ENCODE data around the gene IGFL3. TPM values are rescaled to one million over a fixed set of nuclear protein-coding genes. Genes with fewer than 3 reads are reported as not detected.
A peak's percentile ranks its signal among the peaks of the same experiment; 100 is the strongest.

The IGFL3 gene
- total RNA-seq, 6 donors from 2014 or later = not detected

GRCh38 chr19:46077815-46078167 lies 46.7 kb downstream of the IGFL3 start:
- no peak for ATAC-seq (ENCODE audit: low FRiP score in 2 of 2)
- no peak for DNase-seq
- no peak overlapping the region for H3K27ac ChIP-seq
- peaks cover 6 to 10% (median 9%) of the 10 kb centered on the region in 4 donors for H3K4me1 ChIP-seq
- H3K36me3 ChIP-seq = no peaks in the 10 kb centered on the region
- peaks cover 0 to 24% (median 5%) of the 10 kb centered on the region in 4 donors for H3K27me3 ChIP-seq
- no peak overlapping the region for H3K4me3 ChIP-seq
- WGBS, 2 donors = 21 to 28% methylated on average over 6 of the region's 6 CpGs
- no peak for TF ChIP-seq EP300 (IDR thresholded peaks at IDR 0.05)
- TF ChIP-seq CTCF (IDR thresholded peaks at IDR 0.05) = peak in 1 of 6 experiments; percentile 1
- no peak for TF ChIP-seq POLR2AphosphoS5 (IDR thresholded peaks at IDR 0.05)
- TF ChIP-seq POLR2A (IDR thresholded peaks at IDR 0.05) = no peak
- H3K9me3 ChIP-seq = no peaks in the 10 kb centered on the region

- WGBS, 2 donors = 2 to 8% methylated on average over 14 to 42 of the region's 50 CpGs
Observed at GRCh38 chr19:46076951-46077814, 47.3 kb downstream of the IGFL3 start.

GRCh38 chr19:46076031-46076880 lies 48.2 kb downstream of the IGFL3 start:
- no peak for ATAC-seq (ENCODE audit: low FRiP score in 2 of 2)
- Histone ChIP-seq H3K9me3 (no peaks in the 10 kb centered on the region), H3K4me3 (no peak overlapping the region), H3K4me1 (peaks cover 6 to 10% (median 9%) of the 10 kb centered on the region in 4 donors), H3K27me3 (peaks cover 0 to 24% (median 5%) of the 10 kb centered on the region in 4 donors), H3K27ac (no peak overlapping the region), H3K36me3 (no peaks in the 10 kb centered on the region)
- WGBS, 2 donors = 37 to 41% methylated on average over 9 of the region's 9 CpGs
- TF ChIP-seq POLR2AphosphoS5 (IDR thresholded peaks at IDR 0.05) = no peak
- TF ChIP-seq CTCF (IDR thresholded peaks at IDR 0.05) = no peak
- no peak for TF ChIP-seq POLR2A (IDR thresholded peaks at IDR 0.05)
- no peak for TF ChIP-seq EP300 (IDR thresholded peaks at IDR 0.05)
- no peak for DNase-seq

More at GRCh38 chr19:46076951-46077814, 47.3 kb downstream of the IGFL3 start:
- H3K4me3 ChIP-seq = peak overlapping the region in 1 of 4 donors; percentile 23
- H3K9me3 ChIP-seq = no peaks in the 10 kb centered on the region
- no peak overlapping the region for H3K27ac ChIP-seq
- TF ChIP-seq POLR2AphosphoS5 (IDR thresholded peaks at IDR 0.05) = no peak
- peak; percentile 25 to 68 (median 54) for TF ChIP-seq CTCF (IDR thresholded peaks at IDR 0.05)
- H3K27me3 ChIP-seq = peaks cover 0 to 24% (median 5%) of the 10 kb centered on the region in 4 donors
- peaks cover 6 to 10% (median 9%) of the 10 kb centered on the region in 4 donors for H3K4me1 ChIP-seq
- DNase-seq = peak in 1 of 2 donors; percentile 77
- H3K36me3 ChIP-seq = no peaks in the 10 kb centered on the region
- ATAC-seq (ENCODE audit: low FRiP score in 2 of 2) = peak; percentile 55 to 90

- TF ChIP-seq POLR2A (IDR thresholded peaks at IDR 0.05) (no peak), CTCF (IDR thresholded peaks at IDR 0.05) (no peak), POLR2AphosphoS5 (IDR thresholded peaks at IDR 0.05) (no peak), EP300 (IDR thresholded peaks at IDR 0.05) (no peak)
- ATAC-seq (ENCODE audit: low FRiP score in 2 of 2) = no peak
- Histone ChIP-seq H3K36me3 (no peaks in the 10 kb centered on the region), H3K4me1 (peaks cover 6 to 10% (median 9%) of the 10 kb centered on the region in 4 donors), H3K27me3 (peaks cover 0 to 25% (median 5%) of the 10 kb centered on the region in 4 donors), H3K4me3 (no peak overlapping the region), H3K27ac (no peak overlapping the region), H3K9me3 (no peaks in the 10 kb centered on the region)
- DNase-seq = no peak
- WGBS, 2 donors = 71 to 90% methylated on average over 3 of the region's 3 CpGs
Observed at GRCh38 chr19:46073268-46073922, 51.1 kb downstream of the IGFL3 start.

Other genes with a start within 250 kb of the IGFL3 start
- 10 to 100 TPM; 23.2 to 36.5 (median 30.5) TPM for gene IRF2BP1, start 238.5 kb downstream of the IGFL3 start, total RNA-seq
- 10 to 100 TPM in 2 of 6 donors, 1 to 10 TPM in 4; 2.3 to 13.6 (median 9.2) TPM for gene MYPOP, start 222.1 kb downstream of the IGFL3 start, total RNA-seq
- gene NANOS2, start 209.9 kb downstream of the IGFL3 start, total RNA-seq = not detected
- gene NOVA2, start 150.8 kb downstream of the IGFL3 start, total RNA-seq = 10 to 100 TPM in 4 of 6 donors, 1 to 10 TPM in 2; 4.7 to 19.0 (median 13.9) TPM
- 10 to 100 TPM in 5 of 6 donors, 1 to 10 TPM in 1; 5.9 to 28.3 (median 20.3) TPM for gene CCDC61, start 129.2 kb downstream of the IGFL3 start, total RNA-seq
- gene PGLYRP1, start 101.6 kb downstream of the IGFL3 start, total RNA-seq = 1 to 10 TPM in 4 of 6 donors, not detected in 2; 2.1 to 4.3 (median 3.3) TPM
- gene IGFL4, start 83.7 kb downstream of the IGFL3 start, total RNA-seq = not detected
- gene IGFL2, start 23.6 kb upstream of the IGFL3 start, total RNA-seq = under 1 TPM in 1 of 6 donors, not detected in 5; 0.51 TPM
- gene IGFL1, start 105.1 kb upstream of the IGFL3 start, total RNA-seq = not detected
- 1,000 to 10,000 TPM in 1 of 6 donors, 100 to 1,000 TPM in 1, 10 to 100 TPM in 4; 42.3 to 1,057 (median 61.3) TPM for gene HIF3A, start 172.4 kb upstream of the IGFL3 start, total RNA-seq
- gene PPP5C, start 222.4 kb upstream of the IGFL3 start, total RNA-seq = 100 to 1,000 TPM in 1 of 6 donors, 10 to 100 TPM in 5; 54.7 to 120 (median 66.0) TPM